IMR-90 (cell line): Measurements from ENCODE around the gene DDN. TPM values are rescaled to one million over a fixed set of nuclear protein-coding genes. Genes with fewer than 3 reads are reported as not detected.

ENCODE experiments used
- ATAC-seq: fragments of 200-7000 bp; cut with Tn5 transposase; 2 replicates; pipeline ENCODE4 v1.9.1; 2020; ENCODE audit warnings: low read depth, mild to moderate bottlenecking, moderate library complexity
- BruUV-seq: library from RNA; stranded (reverse); fragments of 400-500 nt; replicated peaks from 2 replicates; lab custom pipeline; 2021; lab: Mats Ljungman, UMichigan
- CTCF ChIA-PET: fragments of 300-600 bp; formaldehyde crosslinking; extraction: SDS; loops from one replicate; lab custom pipeline; 2021; ENCODE audit warnings: antibody characterized with exemption; lab: Yijun Ruan, JAX
- POLR2A ChIA-PET: fragments of 300-600 bp; sonication (Branson Sonifier 250); formaldehyde crosslinking; loops from one replicate; lab custom pipeline; 2022; ENCODE audit warnings: antibody characterized with exemption; ENCODE audit not compliant: unreplicated experiment; lab: Charles Lee
- DNase-seq: peaks from one replicate; pipeline ENCODE4 v3.0.0; 2013
- H2AFZ ChIP-seq: replicated peaks from 2 replicates; pipeline ENCODE3; 2013; ENCODE audit warnings: low read length, mild to moderate bottlenecking; ENCODE audit not compliant: poor library complexity
- H2AK5ac ChIP-seq: 2 replicates; pipeline ENCODE4 v1.6.1; 2013; ENCODE audit warnings: low read depth, low read length, inconsistent platforms
- H2AK9ac ChIP-seq: replicated peaks from 2 replicates; pipeline ENCODE3; 2013; ENCODE audit warnings: mild to moderate bottlenecking, low read depth, low read length, moderate library complexity; ENCODE audit not compliant: poor library complexity
- H2BK120ac ChIP-seq: 2 replicates; pipeline ENCODE4 v1.6.1; 2013; ENCODE audit warnings: low read depth, low read length, inconsistent platforms
- H2BK15ac ChIP-seq: 3 replicates; pipeline ENCODE4 v1.6.1; 2013; ENCODE audit warnings: low read depth, low read length, inconsistent platforms
- H2BK20ac ChIP-seq: 2 replicates; pipeline ENCODE4 v1.6.1; 2013; ENCODE audit warnings: low read depth, mild to moderate bottlenecking, inconsistent platforms, low read length, moderate library complexity
- H2BK5ac ChIP-seq: 2 replicates; pipeline ENCODE4 v1.6.1; 2013; ENCODE audit warnings: mild to moderate bottlenecking, low read depth, low read length, inconsistent platforms; ENCODE audit not compliant: poor library complexity, severe bottlenecking
- H3K14ac ChIP-seq: replicated peaks from 2 replicates; pipeline ENCODE4 v1.6.1; 2013; ENCODE audit warnings: low read depth, low read length, inconsistent platforms
- H3K18ac ChIP-seq: 2 replicates; pipeline ENCODE4 v1.6.1; 2013; ENCODE audit warnings: low read depth, low read length, control low read depth
- H3K23ac ChIP-seq: 2 replicates; pipeline ENCODE4 v1.6.1; 2013; ENCODE audit warnings: low read depth, low read length, inconsistent platforms
- H3K27ac ChIP-seq: 2 replicates; pipeline ENCODE4 v1.5.1; 2013; ENCODE audit warnings: mild to moderate bottlenecking, control low read depth, low read length; ENCODE audit not compliant: insufficient read depth
- H3K27me3 ChIP-seq: 2 replicates; pipeline ENCODE4 v1.6.1; 2013; ENCODE audit warnings: low read length; ENCODE audit not compliant: control insufficient read depth, insufficient read depth
- H3K36me3 ChIP-seq: 2 replicates; pipeline ENCODE4 v1.6.1; 2013; ENCODE audit warnings: low read length, mixed read lengths; ENCODE audit not compliant: control insufficient read depth, insufficient read depth
- H3K4ac ChIP-seq: 2 replicates; pipeline ENCODE4 v1.6.1; 2013; ENCODE audit warnings: low read depth, low read length, inconsistent platforms
- H3K4me1 ChIP-seq: 2 replicates; pipeline ENCODE4 v1.6.1; 2013; ENCODE audit warnings: low read length, mixed read lengths; ENCODE audit not compliant: control insufficient read depth, insufficient read depth
- H3K4me2 ChIP-seq: 2 replicates; pipeline ENCODE4 v1.6.1; 2013; ENCODE audit warnings: low read depth, mild to moderate bottlenecking, control low read depth, low read length, moderate library complexity
- H3K4me3 ChIP-seq: 2 replicates; pipeline ENCODE4 v1.5.1; 2013; ENCODE audit warnings: low read depth, mild to moderate bottlenecking, control low read depth, low read length, moderate library complexity; ENCODE audit not compliant: insufficient read depth
- H3K56ac ChIP-seq: 2 replicates; pipeline ENCODE4 v1.6.1; 2013; ENCODE audit warnings: low read length, inconsistent platforms; ENCODE audit not compliant: insufficient read depth; ENCODE audit errors: extremely low read depth
- H3K79me1 ChIP-seq, 2 experiments: 2 replicates each; pipeline ENCODE4 v1.6.1; 2013; ENCODE audit warnings: low read length in 2 of 2, inconsistent platforms in 1 of 2, low read depth in 1 of 2
- H3K9ac ChIP-seq: 2 replicates; pipeline ENCODE4 v1.6.1; 2013; ENCODE audit warnings: low read depth, low read length, control low read depth
- H3K9me1 ChIP-seq: 2 replicates; pipeline ENCODE4 v1.6.1; 2013; ENCODE audit warnings: low read length, inconsistent platforms; ENCODE audit not compliant: insufficient read depth
- H3K9me3 ChIP-seq: 2 replicates; pipeline ENCODE4 v1.6.1; 2013; ENCODE audit warnings: low read length; ENCODE audit not compliant: control insufficient read depth, insufficient read depth
- H4K20me1 ChIP-seq: 2 replicates; pipeline ENCODE4 v1.6.1; 2013; ENCODE audit warnings: low read length, inconsistent platforms; ENCODE audit not compliant: insufficient read depth
- H4K5ac ChIP-seq: 2 replicates; pipeline ENCODE4 v1.6.1; 2013; ENCODE audit warnings: mild to moderate bottlenecking, low read depth, low read length, control low read depth
- H4K8ac ChIP-seq, 2 experiments: 2 replicates each; pipeline ENCODE4 v1.6.1; 2013; ENCODE audit warnings: low read depth in 2 of 2, low read length in 2 of 2, control low read depth in 1 of 2, inconsistent platforms in 1 of 2
- H4K91ac ChIP-seq: 2 replicates; pipeline ENCODE4 v1.6.1; 2013; ENCODE audit warnings: low read depth, low read length, inconsistent platforms; ENCODE audit not compliant: insufficient read depth
- MXI1 ChIP-seq: IDR thresholded peaks from 2 replicates; pipeline ENCODE4 v1.6.1; 2012; ENCODE audit warnings: low read depth, mild to moderate bottlenecking, low read length, moderate library complexity, borderline replicate concordance
- WGBS, 2 experiments: methylation state at CpG; one replicate each; pipeline versions ENCODE4 v1.1.5 to v1.1.7; 2013; ENCODE audit warnings: missing lambda C conversion rate in 2 of 2; ENCODE audit not compliant: insufficient read length in 1 of 2; ENCODE audit errors: extremely low coverage in 2 of 2; 5-methylcytosine and 5-hydroxymethylcytosine counted together
- dilution Hi-C: fragments of 300-500 bp; cut with HindIII; formaldehyde crosslinking; loops from one replicate; pipeline ENCODE4 v1.14.3; 2018; ENCODE audit warnings: low sequenced_read_pairs; ENCODE audit not compliant: unreplicated experiment
- in situ Hi-C: fragments of 300-500 bp; cut with MboI; formaldehyde crosslinking; loops from 3 replicates; pipeline ENCODE4 v1.14.3; 2019; ENCODE audit warnings: low sequenced_read_pairs, inconsistent platforms, mixed read lengths
- intact Hi-C: fragments of 100-400 bp; cut with micrococcal nuclease; formaldehyde crosslinking; loops from 2 replicates; pipeline ENCODE4 v1.10.0; 2022
- polyA plus RNA-seq, 3 experiments: library from polyadenylated mRNA; depleted of rRNA; stranded (reverse); fragments of >200 nt; gene quantifications; 2 replicates each; pipeline ENCODE4 v1.2.3, GENCODE V29; 2012; ENCODE audit warnings: low replicate concordance in 1 of 3
- total RNA-seq: library from RNA; depleted of rRNA; stranded (reverse); fragments of >200 nt; gene quantifications from 2 replicates; pipeline ENCODE4 v1.2.3, GENCODE V29; 2012

DDN gene
- total and polyA plus RNA-seq, 2 of the 4 experiments (the other 2 are of a cell fraction) = 0.18 to 0.21 TPM

- Histone ChIP-seq H4K8ac (no peak overlapping the region), H3K79me1 (peaks cover 25 to 67% of the 10 kb centered on the region in 2 experiments), H4K91ac (no peak overlapping the region), H3K4me3 (no peak overlapping the region), H3K23ac (no peak overlapping the region), H3K36me3 (peaks cover 85% of the 10 kb centered on the region), H3K27me3 (no peaks in the 10 kb centered on the region), H2AK9ac (peak overlapping the region; percentile 53), H3K27ac (no peak overlapping the region), H3K9me1 (no peaks in the 10 kb centered on the region), H4K20me1 (peaks cover 18% of the 10 kb centered on the region), H3K4ac (no peak overlapping the region), H2BK20ac (no peak overlapping the region), H2BK5ac (no peak overlapping the region), H3K4me2 (no peak overlapping the region), H3K56ac (no peak overlapping the region), H3K14ac (no peak overlapping the region), H3K18ac (no peak overlapping the region), H2AFZ (no peak overlapping the region), H4K5ac (no peak overlapping the region), H3K9ac (no peak overlapping the region), H3K9me3 (no peaks in the 10 kb centered on the region), H2AK5ac (no peak overlapping the region), H2BK15ac (no peak overlapping the region), H2BK120ac (no peak overlapping the region), H3K4me1 (no peaks in the 10 kb centered on the region)
- ChIA-PET POLR2A (no interaction called here), CTCF (no interaction called here)
- WGBS, 2 experiments = 100% methylated on average over 1 of the region's 3 CpGs; no CpG with 5 or more reads in 1 of the 2 experiments
- DNase-seq (no peak), ATAC-seq (no peak)
- in situ Hi-C loops (no loop called here), dilution Hi-C loops (no loop called here), intact Hi-C loops (no loop called here)
- no peak for TF ChIP-seq MXI1
- BruUV-seq = no TSS peak
Measured at GRCh38 chr12:49032679-49033447, 33.7 kb upstream of the DDN start.
